ENCODE results near the gene RIN1.
A peak's percentile ranks its signal among the peaks of the same experiment; 100 is the strongest.

Gene RIN1

DNA sequence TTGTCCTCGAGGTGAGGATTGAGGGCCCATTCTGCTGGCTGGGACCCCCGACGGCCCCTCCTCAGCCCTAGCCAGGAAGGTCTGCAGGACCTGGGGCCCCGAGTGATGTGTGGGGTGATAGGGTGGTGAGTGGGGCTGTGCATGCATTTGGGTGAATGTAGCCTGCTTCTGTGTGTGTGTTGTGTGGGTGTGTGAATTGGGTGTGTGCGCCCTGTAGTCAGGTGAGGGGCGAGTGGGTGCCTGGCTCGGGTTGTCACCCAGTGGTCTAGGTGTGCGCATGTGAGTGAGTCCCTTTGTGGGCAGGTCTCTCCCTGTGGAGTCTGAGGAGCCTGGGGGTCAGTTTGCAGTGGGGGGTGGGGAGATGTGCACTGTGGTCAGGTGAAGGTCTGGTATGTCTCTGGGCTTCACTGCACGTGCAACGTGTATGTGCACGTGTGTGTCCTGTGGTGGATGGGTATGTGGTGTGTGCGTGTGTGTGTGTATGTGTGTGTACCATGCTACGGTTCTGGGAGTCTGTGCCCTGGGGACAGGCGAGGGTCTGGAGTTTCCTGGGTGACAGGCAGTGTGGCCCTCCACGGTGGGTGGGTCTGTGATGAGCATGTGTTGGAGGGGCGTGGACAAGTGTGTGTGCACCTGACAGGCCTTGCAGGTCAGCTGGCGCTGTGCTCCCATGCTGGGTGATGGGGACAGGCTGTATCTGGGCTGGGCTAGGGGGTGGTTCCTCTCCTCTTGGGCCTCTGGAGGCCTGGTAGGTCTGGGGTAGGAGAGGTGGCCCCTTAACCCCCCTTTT, 43.5 kb downstream of the RIN1 start:
- no peak overlapping the region for H3K27ac ChIP-seq
- TF ChIP-seq, protein P1, sequence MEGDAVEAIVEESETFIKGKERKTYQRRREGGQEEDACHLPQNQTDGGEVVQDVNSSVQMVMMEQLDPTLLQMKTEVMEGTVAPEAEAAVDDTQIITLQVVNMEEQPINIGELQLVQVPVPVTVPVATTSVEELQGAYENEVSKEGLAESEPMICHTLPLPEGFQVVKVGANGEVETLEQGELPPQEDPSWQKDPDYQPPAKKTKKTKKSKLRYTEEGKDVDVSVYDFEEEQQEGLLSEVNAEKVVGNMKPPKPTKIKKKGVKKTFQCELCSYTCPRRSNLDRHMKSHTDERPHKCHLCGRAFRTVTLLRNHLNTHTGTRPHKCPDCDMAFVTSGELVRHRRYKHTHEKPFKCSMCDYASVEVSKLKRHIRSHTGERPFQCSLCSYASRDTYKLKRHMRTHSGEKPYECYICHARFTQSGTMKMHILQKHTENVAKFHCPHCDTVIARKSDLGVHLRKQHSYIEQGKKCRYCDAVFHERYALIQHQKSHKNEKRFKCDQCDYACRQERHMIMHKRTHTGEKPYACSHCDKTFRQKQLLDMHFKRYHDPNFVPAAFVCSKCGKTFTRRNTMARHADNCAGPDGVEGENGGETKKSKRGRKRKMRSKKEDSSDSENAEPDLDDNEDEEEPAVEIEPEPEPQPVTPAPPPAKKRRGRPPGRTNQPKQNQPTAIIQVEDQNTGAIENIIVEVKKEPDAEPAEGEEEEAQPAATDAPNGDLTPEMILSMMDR (IDR thresholded peaks at IDR 0.05) = no peak
- H3K4me3 ChIP-seq = peak overlapping the region; percentile 70
- DNase-seq (ENCODE audit: low spot score) = no peak

DNA sequence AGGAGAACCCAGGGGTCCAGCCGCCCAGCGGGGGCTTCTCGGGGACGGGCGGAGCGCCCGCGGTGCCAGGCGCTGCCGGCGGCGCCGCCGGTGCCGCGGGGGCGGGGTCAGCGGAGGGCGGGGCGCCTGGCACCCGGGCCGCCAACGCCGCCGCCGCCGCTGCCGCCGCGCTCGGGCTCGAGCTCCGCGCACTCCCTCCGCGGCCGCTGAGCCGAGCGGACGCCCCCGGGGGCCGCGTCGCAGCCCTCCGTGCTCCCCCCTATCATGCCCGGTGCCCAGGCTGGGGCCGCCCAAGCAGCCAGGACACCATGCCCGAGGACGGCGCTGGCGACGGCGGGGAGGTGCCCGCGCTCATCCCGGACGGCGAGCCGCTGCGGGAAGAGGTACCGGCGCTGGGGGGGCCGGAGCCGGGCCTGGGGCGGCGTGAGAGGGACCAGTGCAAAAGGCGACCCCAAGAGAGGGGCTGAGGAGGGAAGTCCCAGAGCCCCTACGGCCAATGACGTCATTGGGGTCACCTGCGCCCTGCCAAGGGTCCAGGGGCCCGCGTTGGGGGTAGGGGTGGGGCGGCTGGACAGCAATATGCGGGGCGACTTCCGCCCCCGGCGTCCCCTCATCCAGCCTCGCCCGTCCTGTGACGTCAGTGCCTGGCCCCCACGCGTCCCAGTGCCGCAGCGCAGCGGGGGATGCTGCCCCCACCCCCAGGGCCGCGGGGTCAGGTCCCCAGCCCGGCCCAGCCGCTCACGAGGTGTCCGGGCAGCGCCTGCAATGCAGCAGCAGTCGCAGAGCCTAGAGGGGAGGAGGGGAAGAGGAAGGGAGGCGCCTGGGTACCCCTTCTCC, 44.3 kb downstream of the RIN1 start, which contains the start of gene TMEM151A:
Gene TMEM151A (plus strand): TSS at position 189 of the 837 bp plus-strand sequence. CDS start 120 bp downstream, at position 309.
- peak within 1 kb of the TSS; percentile 70 for H3K4me3 ChIP-seq
- TF ChIP-seq, protein P1 (IDR thresholded peaks at IDR 0.05) = no peak
- DNase-seq (ENCODE audit: low spot score) = no peak
- H3K27ac ChIP-seq = no peak within 1 kb of the TSS

GRCh38 chr11:66291303-66291705, 44.9 kb downstream of the RIN1 start:
- no peak for DNase-seq (ENCODE audit: low spot score)
- H3K27ac ChIP-seq = no peak overlapping the region
- TF ChIP-seq, protein P1 (IDR thresholded peaks at IDR 0.05) = no peak
- H3K4me3 ChIP-seq = peak overlapping the region; percentile 70

GRCh38 chr11:66290330-66290621, 46.0 kb downstream of the RIN1 start:
- H3K27ac ChIP-seq = no peak overlapping the region
- DNase-seq (ENCODE audit: low spot score) = no peak
- TF ChIP-seq, protein P1 (IDR thresholded peaks at IDR 0.05) = no peak
- no peak overlapping the region for H3K4me3 ChIP-seq

DNA sequence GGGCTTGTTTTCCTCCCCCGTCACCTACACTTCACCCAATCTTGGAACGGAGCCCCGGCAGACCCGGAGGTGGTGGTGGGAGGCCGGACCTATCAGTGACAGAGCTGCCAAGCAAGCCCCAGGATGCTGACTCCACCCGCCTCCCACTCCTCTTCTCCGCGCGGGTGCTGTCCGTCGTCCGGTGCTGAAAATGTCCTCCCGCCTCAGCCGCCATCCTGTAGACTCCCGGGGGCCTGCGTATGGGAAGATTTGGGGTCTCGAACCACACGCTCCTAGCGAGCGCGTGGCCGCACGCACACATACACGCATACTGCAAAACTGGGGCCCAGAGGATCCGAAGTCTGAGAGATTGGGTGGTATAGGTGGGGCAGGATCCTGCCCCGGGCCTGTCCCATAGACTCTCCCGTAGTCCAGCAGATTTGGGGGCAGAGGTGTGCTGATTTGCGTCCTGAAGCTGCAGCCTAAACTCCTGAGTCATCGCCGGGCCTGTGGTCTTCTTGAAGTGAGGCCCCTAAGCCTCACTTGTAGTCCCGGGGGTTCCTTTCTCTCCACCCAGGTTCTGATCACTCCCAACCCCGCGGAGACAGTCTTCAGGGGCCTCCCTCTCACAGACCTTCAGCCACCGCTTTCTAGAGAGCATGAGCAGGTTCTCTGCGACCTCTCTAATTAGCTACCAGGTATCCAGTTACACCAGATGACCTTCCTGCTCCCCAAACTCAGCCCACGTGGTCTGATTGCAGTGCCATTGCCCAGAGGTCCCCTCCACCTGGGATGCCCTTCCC, 46.5 kb downstream of the RIN1 start:
- peak; percentile 87 for DNase-seq (ENCODE audit: low spot score)
- TF ChIP-seq, protein P1 (IDR thresholded peaks at IDR 0.05) = no peak
- Histone ChIP-seq H3K4me3 (peak overlapping the region; percentile 87), H3K27ac (peak overlapping the region; percentile 62 to 96)

DNA sequence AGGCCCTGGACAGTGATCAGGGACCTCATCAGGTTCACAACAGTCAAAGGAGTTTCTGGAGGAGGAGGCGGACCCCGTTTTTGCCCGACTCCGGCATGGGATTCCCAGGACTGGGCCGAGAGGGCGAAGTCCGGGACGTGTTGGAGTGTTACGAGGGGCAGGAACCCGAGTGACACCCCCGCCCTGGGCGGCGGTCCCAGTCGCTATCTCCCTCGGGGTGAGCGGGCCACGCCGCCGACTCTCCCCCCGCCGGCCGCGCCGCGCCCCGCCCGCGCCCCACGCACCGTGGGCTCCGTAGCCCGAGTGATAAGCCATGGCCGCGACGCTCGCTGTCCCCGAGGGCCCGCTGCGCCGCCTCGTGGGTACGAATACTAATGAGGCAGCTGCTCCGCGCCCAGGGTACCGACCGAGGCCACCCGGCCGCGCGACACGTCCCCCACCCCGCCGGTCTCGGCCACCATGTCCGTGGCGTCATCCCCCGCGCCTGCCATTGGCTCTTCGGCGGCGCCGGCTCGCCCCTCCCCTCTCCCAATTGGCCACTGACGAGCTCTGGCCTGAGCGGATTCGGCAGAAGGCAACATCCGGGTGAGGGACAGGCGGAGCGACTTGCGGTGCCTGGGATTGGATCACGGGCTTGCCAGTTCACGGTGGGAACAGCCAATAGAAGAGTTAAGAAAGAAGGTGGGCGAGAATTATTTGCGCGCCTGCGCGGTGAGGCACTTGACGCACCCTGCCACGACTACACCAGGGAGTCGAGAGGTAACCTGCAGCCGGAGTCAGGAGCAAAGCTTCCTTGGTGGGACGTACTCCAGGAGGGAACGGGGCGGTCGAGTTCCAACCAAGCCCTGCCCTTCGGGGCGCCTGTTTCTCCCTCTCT, 47.3 kb downstream of the RIN1 start, which contains the start of gene YIF1A:
Gene YIF1A (minus strand): TSS at position 473 of the 877 bp plus-strand sequence. CDS start 158 bp downstream, at position 315.
- peak; percentile 99 for DNase-seq (ENCODE audit: low spot score)
- TF ChIP-seq, protein P1 (IDR thresholded peaks at IDR 0.05) = no peak
- H3K27ac ChIP-seq = peak within 1 kb of the TSS; percentile 92 to 96
- H3K4me3 ChIP-seq = peak within 1 kb of the TSS; percentile 87
